GM21717 (cell line): Measurements from ENCODE around the gene PLEKHG4.

Experiments
- ATAC-seq: cut with Tn5 transposase; IDR thresholded peaks from one replicate; pipeline ENCODE4 v1.9.1; 2021; ENCODE audit warnings: mild to moderate bottlenecking, moderate library complexity; ENCODE audit not compliant: unreplicated experiment

Gene PLEKHG4

GRCh38 chr16:67259705-67260104, 19.6 kb upstream of the PLEKHG4 start:
- ATAC-seq, result no peak

DNA sequence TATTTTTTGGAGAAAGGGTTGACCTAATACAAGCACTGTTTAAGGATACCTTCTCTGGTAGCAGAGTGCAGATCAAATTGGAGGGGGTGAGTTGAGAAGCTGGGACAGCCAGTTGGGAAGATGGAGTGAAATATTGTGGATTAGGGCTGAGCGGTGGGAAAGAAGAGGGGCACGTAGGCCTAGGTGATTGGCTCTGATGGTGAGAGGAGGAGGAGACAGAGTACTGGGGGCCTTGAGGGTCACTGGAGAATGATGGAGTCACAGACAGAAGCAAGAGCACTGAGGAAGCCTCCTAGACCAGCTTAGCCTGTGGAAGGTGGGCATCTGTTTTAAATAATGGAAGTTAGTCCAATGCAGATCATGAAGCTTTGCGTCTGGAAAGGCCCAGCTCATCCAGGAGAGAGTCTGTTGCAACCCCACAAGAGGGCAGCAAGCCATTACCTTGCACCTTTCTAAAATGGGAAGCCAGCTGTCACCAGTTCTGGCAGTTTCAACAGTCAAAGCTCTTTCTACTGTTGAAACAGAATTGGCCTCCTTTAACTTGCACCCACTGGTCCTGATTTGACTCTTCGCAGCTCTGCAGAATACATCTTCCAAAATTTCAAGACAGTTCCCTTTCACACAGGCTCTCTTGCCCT, 18.8 kb upstream of the PLEKHG4 start:
- ATAC-seq, result no peak

GRCh38 chr16:67263201-67263600, 16.1 kb upstream of the PLEKHG4 start:
- no peak for ATAC-seq

DNA sequence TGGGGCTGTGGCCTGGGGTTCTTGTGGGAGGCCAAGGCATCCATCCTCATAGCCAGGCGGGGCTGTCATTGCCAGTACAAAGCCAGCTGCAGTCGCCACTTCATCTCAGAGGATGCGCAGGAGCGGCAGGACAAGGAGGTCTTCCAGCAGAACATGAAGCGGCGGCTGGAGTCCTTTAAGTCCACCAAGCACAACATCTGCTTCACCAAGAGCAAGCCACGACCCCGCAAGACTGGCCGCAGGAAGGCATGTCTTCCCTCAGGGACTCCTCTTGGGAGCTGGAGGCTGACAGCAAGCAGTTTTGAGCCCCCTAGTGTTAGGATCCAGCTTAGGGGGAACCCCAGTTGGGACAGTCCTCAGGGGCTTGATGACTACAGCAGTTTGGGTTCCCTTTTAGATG, 15.1 kb upstream of the PLEKHG4 start:
- no peak for ATAC-seq

DNA sequence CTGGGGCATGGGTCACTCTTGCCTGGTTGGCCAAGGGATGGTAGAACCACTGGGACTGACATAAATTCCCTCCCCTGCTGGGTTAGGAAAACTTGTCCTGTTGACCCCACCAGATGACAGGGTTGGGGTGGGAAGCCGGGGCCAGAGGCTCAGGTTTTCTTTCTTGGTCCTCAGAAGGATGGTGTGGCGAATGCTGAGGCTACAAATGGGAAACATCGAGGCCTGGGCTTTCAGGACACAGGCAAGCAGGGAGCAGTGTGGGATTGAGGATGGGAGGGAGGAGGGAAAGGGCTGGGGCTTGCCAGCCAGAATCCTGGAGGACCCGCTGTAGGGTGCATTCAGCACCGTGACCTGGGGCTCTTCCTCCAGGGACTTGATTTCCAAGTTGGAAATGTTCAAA, 14.5 kb upstream of the PLEKHG4 start:
- ATAC-seq, result no peak

- ATAC-seq, result no peak
Measured at GRCh38 chr16:67265834-67266233, 13.5 kb upstream of the PLEKHG4 start.

DNA sequence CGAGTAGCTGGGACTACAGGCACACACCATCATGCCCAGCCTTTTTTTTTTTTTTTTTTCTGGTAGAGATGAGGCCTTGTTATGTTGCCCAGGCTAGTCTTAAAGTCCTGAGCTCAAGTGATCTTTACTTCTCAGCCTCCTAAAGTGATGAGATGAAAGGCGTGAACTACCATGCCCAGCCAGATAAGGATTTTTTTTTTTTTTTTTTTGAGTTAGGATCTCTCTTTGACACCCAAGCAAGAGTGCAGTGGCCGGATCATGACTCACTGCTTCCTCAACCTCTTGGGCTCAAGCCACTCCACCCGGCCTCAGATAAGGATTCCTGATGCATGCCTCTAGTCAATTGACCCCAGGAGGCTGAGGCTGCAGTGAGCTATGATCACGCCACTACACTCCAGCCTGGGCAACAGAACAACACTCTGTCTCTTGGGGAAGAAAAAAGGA, 11.2 kb upstream of the PLEKHG4 start:
- no peak for ATAC-seq

- no peak for ATAC-seq
Measured at GRCh38 chr16:67269766-67270165, 9.6 kb upstream of the PLEKHG4 start.

GRCh38 chr16:67270931-67271338, 8.4 kb upstream of the PLEKHG4 start:
- ATAC-seq, result no peak

DNA sequence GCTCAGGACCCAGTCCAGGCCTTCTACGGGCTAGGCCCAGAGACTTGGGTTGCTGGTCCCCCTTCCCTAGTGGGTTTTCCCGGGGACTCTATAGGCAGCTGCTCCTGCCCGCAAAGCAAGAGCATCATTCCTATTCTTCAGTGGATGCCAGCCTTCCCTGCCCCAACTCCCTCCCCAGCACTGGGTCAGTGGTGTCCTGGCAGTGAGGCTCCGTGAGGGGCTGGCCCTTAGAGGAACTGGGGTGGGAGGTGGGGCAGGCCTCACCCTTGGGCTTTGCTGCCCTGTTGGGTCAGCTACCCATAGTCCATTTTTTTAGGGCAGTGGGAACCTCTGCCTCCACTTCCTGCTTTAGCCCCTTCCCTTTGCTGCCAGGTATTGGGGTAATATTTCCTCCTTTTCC, 7.9 kb upstream of the PLEKHG4 start:
- ATAC-seq, result no peak

DNA sequence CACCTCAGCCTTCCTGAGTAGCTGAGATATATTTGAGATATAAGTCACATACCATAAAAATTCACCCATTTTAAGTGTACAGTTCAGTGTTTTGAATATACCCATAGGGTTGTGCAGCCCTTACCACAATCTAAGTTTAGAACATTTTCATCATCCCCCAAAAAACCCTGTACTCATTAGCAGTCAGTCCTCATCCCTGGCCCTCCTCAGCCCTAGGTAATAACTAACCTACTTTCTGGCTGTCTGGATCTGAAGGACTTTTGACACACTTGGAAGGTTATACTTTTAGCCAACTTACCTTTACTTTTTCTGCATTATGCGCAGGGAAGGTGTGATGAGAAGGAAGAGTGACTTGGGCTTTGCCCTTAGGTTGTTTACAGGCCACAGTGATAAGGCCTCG, 4.0 kb upstream of the PLEKHG4 start:
- no peak for ATAC-seq

- ATAC-seq, result no peak
Measured at GRCh38 chr16:67277294-67277998, 1.9 kb upstream of the PLEKHG4 start.

DNA sequence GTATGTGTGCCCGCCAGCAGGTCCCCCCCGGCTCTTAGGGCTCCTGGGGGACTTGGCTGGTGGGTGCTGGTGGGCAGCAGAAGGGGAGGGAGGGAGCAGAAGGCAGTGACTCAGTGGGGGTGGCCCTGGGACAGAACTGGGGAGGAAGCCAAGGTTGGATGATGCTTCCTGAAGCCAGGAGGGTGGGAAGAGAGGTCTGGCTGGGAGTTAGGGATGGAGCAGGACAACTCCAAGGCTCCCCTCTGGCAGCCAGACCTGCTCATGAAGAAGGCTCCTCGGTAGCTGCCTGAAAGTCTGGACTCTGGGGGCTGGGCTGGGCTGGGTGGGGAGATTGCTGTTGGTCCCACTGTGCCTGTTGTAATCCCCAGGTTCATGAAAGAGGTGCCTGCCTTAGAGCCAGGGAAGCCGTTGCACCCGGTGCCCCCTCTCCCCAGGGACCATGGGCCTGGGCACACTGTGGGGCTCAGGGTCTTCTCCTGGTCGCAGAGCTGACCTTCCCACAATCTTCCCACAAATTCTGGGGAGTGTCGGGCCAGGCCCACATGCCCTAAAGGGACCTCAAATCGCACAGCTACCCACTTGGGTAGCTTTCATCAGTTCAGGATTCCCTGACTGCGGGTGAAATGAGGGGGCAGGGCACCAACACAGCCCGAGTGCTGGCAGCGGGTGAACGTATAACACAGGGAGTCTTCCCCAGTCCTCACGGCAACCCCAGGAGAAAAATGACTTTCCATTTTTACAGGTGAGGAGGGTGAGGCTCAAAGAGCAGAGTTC, 1.1 kb upstream of the PLEKHG4 start:
- peak; percentile 11 for ATAC-seq

DNA sequence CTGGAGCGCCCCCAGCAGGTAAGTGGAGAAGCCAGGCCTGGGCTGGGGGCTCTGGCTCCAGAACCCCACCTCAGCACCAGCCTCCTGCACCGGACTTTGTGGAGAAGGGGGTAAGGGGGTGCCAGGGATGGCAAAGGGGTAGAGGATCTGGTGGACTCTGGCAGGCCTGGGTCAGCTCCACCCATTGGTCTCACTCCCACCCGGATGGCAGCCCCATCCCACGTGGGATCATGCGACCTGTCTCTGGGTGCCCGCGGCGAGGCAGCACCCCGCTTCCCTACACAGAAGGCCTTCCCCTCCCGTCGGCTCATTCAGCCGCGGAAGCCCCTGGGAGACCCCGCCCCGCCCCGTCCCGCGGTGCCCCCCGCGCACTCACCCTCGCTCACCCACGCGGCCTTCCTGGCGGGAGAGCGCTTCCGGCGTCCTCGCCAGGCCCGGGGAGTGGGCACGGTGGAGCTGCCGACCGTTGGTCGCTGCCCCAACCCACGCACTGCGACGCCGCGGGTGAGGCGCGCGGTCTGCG, 498 bp upstream of the PLEKHG4 start:
- peak; percentile 59 for ATAC-seq

DNA sequence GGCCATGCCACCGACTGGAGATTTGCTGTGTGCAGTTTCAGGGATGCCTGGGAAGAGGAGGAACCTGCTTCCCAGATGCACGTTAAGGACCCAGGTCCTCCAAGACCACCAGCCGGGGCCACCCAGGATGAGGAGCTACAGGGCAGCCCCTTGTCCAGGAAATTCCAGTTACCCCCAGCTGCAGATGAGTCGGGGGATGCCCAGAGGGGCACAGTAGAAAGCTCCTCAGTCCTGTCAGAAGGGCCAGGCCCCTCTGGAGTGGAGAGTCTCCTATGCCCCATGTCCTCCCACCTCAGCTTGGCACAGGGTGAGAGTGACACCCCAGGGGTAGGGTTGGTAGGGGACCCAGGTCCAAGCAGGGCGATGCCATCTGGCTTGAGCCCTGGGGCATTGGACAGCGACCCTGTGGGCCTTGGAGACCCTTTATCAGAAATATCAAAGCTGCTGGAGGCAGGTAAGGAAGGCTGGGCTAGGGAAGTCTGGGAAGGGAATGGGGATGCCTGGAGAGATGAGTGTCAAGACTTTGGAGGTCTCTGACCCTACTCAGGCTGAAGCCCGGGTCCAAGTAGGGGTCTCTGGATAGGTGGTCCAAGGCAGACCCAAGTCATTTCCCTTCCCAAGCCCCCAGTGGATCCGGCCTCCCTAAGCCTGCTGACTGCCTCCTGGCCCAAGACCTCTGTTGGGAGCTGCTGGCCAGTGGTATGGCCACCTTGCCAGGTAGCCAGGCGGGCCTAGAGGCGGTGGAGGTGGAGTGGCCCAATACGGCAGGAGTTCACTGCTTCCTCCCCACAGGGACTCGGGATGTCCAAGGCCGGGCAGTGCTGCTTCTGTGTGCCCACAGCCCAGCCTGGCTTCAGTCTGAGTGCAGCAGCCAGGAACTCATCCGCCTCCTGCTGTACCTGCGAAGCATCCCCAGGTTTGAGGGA, 1.0 kb downstream of the PLEKHG4 start:
- no peak for ATAC-seq

DNA sequence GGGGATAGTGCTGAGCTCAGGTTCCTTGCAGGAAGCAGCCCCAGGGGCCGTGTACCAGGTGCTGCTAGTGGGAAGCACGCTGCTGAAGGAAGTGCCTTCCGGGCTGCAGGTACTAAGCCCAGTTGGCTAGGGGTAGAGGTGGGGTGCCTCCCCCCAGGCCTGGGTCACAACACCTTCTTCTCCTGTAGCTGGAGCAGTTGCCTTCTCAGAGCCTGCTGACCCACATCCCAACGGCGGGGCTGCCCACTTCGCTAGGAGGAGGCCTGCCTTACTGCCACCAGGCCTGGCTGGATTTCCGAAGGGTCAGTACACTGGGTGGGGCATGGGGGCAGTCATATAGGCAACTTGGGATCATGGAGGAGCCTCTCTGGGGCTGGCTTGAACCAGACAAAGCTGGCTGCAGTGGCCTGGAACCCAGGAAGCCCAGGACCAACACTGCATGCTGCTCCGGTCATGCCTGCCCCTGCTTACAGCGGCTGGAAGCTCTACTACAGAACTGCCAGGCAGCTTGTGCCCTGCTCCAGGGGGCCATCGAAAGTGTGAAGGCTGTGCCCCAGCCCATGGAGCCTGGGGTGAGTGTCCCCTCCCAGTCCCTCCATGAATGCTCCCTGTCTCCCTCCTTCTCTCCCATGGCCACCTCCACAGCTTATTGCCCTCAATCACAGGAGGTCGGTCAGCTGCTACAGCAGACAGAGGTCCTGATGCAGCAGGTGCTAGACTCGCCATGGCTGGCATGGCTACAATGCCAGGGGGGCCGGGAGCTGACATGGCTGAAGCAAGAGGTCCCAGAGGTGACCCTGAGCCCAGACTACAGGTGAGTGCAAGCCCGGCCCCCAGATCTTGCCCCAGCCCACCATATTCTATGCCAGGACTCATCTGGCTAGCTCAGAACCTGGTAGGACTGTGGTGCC, 2.5 kb downstream of the PLEKHG4 start:
- ATAC-seq, result no peak

DNA sequence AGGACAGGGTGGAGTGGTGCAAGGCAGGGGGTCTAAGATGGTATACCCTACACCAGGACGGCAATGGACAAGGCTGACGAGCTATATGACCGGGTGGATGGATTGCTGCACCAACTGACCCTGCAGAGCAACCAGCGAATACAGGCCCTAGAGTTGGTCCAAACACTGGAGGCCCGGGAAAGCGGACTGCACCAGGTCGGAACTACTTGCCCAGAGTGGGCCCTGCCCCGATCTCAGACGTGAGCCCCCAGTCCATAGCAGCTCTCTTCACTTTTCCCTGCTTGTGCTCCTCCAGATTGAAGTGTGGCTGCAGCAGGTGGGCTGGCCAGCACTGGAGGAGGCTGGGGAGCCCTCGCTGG, 3.1 kb downstream of the PLEKHG4 start:
- no peak for ATAC-seq

DNA sequence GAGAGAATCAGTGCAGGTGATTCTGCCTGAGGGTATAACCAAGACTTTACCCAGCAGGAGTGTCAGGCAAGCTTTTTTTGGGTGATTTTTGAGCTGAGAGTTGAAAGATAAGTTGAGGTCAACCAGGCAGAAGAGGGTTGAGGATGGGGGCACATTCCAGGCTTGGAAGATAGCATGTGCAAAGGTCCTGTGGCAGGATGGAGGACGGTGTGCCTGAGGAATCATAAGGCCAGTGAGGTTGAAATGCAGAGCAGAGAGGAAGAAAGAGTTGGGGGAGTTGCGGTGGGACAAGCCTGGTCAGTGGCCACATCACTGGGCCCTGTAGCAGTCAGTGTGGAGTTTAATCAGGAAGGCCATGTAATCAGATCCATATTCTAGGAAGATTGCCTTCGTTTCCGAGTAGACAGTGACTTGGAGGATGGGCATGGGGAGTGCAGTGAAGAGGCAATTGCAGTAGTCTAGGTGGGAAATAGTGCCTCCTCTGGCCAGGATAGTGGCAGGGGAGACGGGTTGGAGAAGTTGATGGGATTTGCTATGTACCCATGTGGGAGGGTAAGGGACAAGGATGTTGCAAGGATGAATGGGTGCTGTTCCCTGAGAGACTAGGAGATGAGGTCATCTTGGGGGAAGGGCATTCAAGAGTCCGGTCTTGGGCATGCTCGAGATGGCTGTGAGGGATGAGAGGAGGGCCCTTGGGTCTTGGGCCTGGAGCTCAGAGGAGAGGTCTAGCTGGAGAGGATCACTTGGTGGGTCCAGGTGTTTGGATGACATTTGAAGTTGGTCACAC, 3.9 kb downstream of the PLEKHG4 start:
- ATAC-seq, result no peak
